ENCODE results near the gene DRC1. TPM values are rescaled to one million over a fixed set of nuclear protein-coding genes. Genes with fewer than 3 reads are reported as not detected.
A peak's percentile ranks its signal among the peaks of the same experiment; 100 is the strongest.
"Not testable (repeated sequence)": the region's sequence is repeated elsewhere in the genome, so short reads cannot be mapped to it uniquely, and the experiment has no call there.

The DRC1 gene
- total RNA-seq, 1 donor, result 0.36 TPM

DNA sequence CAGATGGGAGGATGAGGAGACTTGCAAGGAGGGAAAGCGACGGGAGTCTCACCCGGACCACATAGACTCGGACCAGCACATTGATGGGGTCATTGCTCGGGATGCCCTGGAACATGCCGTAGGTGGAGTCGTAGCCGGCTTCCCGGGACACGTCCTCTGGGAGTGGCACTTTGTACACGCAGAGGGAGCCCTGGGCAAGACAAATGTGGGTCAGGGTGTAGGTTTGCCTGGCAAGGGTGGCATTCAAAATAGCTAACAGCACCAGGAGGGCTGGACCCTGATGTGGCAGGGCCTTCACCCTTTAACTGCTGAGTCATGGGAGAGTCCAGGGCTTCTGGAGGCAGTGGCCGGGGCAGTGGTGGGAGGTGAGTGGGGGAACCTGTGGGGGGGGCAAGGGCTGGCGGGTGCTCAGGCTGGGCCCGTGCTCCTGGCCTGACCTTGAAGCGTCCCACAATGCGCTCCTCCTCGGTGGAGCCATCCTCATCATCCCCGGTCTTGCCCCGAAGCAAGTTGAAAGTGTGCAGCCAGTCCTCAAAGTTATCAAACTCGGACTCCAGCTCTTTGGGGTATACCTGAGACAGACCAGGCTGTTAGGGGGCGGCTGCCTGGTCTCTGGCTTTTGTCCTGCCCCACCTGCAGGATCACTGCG lies 65.1 kb downstream of the DRC1 start:
- Histone ChIP-seq H3K27ac (ENCODE audit: low read depth, low read length) (no peak overlapping the region), H3K4me2 (ENCODE audit: insufficient read depth, low read length) (no peak overlapping the region), H3K4me1 (ENCODE audit: insufficient read depth, low read length) (no peaks in the 10 kb centered on the region), H3K9me3 (ENCODE audit: low read depth, low read length) (no peaks in the 10 kb centered on the region), H3K79me2 (ENCODE audit: insufficient read depth, low read length) (no peaks in the 10 kb centered on the region), H3K4me3 (ENCODE audit: insufficient read depth, low read length) (no peak overlapping the region), H3K36me3 (ENCODE audit: insufficient read depth, low read length) (no peaks in the 10 kb centered on the region), H3K27me3 (ENCODE audit: insufficient read depth, low read length) (no peaks in the 10 kb centered on the region), H4K20me1 (ENCODE audit: insufficient read depth, low read length) (no peaks in the 10 kb centered on the region), H2AFZ (ENCODE audit: low read length) (no peak overlapping the region)
- DNase-seq (ENCODE audit: insufficient read length, low spot score, missing footprints), result peak; percentile 76
- TF ChIP-seq, protein P1, sequence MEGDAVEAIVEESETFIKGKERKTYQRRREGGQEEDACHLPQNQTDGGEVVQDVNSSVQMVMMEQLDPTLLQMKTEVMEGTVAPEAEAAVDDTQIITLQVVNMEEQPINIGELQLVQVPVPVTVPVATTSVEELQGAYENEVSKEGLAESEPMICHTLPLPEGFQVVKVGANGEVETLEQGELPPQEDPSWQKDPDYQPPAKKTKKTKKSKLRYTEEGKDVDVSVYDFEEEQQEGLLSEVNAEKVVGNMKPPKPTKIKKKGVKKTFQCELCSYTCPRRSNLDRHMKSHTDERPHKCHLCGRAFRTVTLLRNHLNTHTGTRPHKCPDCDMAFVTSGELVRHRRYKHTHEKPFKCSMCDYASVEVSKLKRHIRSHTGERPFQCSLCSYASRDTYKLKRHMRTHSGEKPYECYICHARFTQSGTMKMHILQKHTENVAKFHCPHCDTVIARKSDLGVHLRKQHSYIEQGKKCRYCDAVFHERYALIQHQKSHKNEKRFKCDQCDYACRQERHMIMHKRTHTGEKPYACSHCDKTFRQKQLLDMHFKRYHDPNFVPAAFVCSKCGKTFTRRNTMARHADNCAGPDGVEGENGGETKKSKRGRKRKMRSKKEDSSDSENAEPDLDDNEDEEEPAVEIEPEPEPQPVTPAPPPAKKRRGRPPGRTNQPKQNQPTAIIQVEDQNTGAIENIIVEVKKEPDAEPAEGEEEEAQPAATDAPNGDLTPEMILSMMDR (IDR thresholded peaks at IDR 0.05; ENCODE audit: extremely low read depth, low read depth, low read length), result no peak

DNA sequence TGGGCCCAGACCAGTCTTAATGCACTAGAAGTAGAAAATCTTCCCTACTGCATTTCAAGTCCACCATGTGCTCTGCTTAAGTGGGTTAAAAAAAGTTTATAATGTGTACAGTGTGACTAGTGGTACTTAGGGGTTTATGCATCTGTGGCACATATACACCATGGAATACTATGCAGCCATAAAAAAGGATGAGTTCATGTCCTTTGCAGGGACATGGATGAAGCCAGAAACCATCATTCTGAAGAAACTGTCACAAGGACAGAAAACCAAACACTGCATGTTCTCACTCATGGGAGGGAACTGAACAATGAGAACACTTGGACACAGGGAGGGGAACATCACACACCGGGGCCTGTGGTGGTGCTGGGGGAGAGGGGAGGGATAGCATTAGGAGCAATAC lies 66.8 kb downstream of the DRC1 start:
- not testable (repeated sequence) for H3K79me2 ChIP-seq (ENCODE audit: insufficient read depth, low read length); H3K36me3 ChIP-seq (ENCODE audit: insufficient read depth, low read length); H4K20me1 ChIP-seq (ENCODE audit: insufficient read depth, low read length); H2AFZ ChIP-seq (ENCODE audit: low read length); H3K4me1 ChIP-seq (ENCODE audit: insufficient read depth, low read length); DNase-seq (ENCODE audit: insufficient read length, low spot score, missing footprints); H3K9me3 ChIP-seq (ENCODE audit: low read depth, low read length); H3K27ac ChIP-seq (ENCODE audit: low read depth, low read length); H3K4me2 ChIP-seq (ENCODE audit: insufficient read depth, low read length); H3K4me3 ChIP-seq (ENCODE audit: insufficient read depth, low read length); H3K27me3 ChIP-seq (ENCODE audit: insufficient read depth, low read length)

DNA sequence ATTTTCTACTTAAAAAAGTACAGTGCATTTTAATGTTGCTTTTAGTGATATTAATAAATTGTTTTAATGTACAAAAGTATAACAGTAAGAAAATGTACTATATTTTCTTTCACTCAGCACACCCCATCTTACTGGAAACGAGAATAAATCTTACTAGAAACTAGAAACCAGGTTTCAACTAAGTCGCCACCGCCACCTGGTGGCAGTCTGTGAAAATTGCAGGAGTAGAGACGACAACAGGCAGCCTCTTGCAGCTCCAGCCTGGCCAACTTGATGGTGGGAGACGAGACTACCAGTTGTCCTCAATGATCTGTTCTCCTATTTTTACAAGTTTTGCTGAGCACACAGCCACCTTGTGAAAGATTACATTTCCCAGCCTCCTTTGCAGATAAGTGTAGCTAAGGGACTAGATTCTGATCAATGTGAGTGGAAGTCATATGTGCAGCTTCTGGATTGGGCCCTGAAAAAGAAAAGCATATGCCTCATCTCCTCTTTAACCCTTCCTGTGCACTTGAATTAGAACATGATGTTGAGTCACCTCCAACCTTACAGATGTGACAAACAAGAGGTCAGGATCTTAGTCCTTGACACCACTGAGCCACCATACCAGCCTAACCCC lies 67.5 kb downstream of the DRC1 start:
- no peaks in the 10 kb centered on the region for H4K20me1 ChIP-seq (ENCODE audit: insufficient read depth, low read length)
- H3K4me3 ChIP-seq (ENCODE audit: insufficient read depth, low read length), result no peak overlapping the region
- H3K4me1 ChIP-seq (ENCODE audit: insufficient read depth, low read length), result no peaks in the 10 kb centered on the region
- no peaks in the 10 kb centered on the region for H3K36me3 ChIP-seq (ENCODE audit: insufficient read depth, low read length)
- no peak overlapping the region for H3K4me2 ChIP-seq (ENCODE audit: insufficient read depth, low read length)
- H3K27me3 ChIP-seq (ENCODE audit: insufficient read depth, low read length), result no peaks in the 10 kb centered on the region
- H2AFZ ChIP-seq (ENCODE audit: low read length), result no peak overlapping the region
- H3K27ac ChIP-seq (ENCODE audit: low read depth, low read length), result no peak overlapping the region
- no peaks in the 10 kb centered on the region for H3K79me2 ChIP-seq (ENCODE audit: insufficient read depth, low read length)
- TF ChIP-seq, protein P1 (IDR thresholded peaks at IDR 0.05; ENCODE audit: extremely low read depth, low read depth, low read length), result peak; percentile 79
- H3K9me3 ChIP-seq (ENCODE audit: low read depth, low read length), result no peaks in the 10 kb centered on the region
- peak; percentile 93 for DNase-seq (ENCODE audit: insufficient read length, low spot score, missing footprints)

DNA sequence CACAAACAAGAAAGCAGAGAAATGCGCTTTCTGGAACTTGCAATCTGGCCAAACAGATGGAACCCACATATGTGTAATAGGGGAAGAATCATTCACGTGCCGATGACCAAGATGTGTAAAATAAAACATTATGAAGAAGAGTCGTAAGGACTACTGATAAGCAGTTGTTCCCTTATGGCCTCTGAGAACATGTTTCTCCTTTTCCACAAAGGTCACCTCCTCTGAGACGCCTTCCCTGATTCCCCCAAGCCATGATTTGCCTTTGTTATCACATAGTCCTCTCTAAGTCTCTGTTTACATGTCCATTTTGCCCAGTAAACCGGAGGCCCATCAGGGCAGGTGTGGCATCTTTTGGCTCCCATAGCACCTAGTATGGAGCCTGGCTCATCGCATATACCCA lies 68.2 kb downstream of the DRC1 start:
- no peaks in the 10 kb centered on the region for H3K36me3 ChIP-seq (ENCODE audit: insufficient read depth, low read length)
- no peak overlapping the region for H3K4me3 ChIP-seq (ENCODE audit: insufficient read depth, low read length)
- H3K4me2 ChIP-seq (ENCODE audit: insufficient read depth, low read length), result no peak overlapping the region
- H3K9me3 ChIP-seq (ENCODE audit: low read depth, low read length), result no peaks in the 10 kb centered on the region
- TF ChIP-seq, protein P1 (IDR thresholded peaks at IDR 0.05; ENCODE audit: extremely low read depth, low read depth, low read length), result no peak
- no peaks in the 10 kb centered on the region for H3K4me1 ChIP-seq (ENCODE audit: insufficient read depth, low read length)
- DNase-seq (ENCODE audit: insufficient read length, low spot score, missing footprints), result peak; percentile 67
- H3K27ac ChIP-seq (ENCODE audit: low read depth, low read length), result no peak overlapping the region
- no peak overlapping the region for H2AFZ ChIP-seq (ENCODE audit: low read length)
- H3K79me2 ChIP-seq (ENCODE audit: insufficient read depth, low read length), result no peaks in the 10 kb centered on the region
- no peaks in the 10 kb centered on the region for H4K20me1 ChIP-seq (ENCODE audit: insufficient read depth, low read length)
- H3K27me3 ChIP-seq (ENCODE audit: insufficient read depth, low read length), result no peaks in the 10 kb centered on the region
